ENCODE results near the gene MED9. TPM values are rescaled to one million over a fixed set of nuclear protein-coding genes. Genes with fewer than 3 reads are reported as not detected.

The MED9 gene
- total and polyA plus RNA-seq, 2 donors (not counting 3 experiments of a cell fraction or from before 2014, with no cell fraction given) = 15.1 to 18.2 TPM

- Histone ChIP-seq H3K9me1 (replicated peaks; ENCODE audit: control insufficient read depth, extremely low read depth, insufficient read depth, low read length) (no peaks in the 10 kb centered on the region), H3K9me3 (replicated peaks; ENCODE audit: control insufficient read depth, insufficient read depth, low read length) (no peaks in the 10 kb centered on the region), H3K4me2 (ENCODE audit: insufficient read depth, low read length) (no peak overlapping the region), H4K20me1 (replicated peaks; ENCODE audit: control insufficient read depth, extremely low read depth, insufficient read depth, low read length) (no peaks in the 10 kb centered on the region), H3K27me3 (ENCODE audit: control insufficient read depth in 2 of 2, insufficient read depth in 2 of 2, low read length in 2 of 2) (peaks cover 2 to 4% of the 10 kb centered on the region in 2 experiments), H3K36me3 (ENCODE audit: control insufficient read depth in 2 of 2, extremely low read depth in 1 of 2, insufficient read depth in 2 of 2, low read length in 2 of 2) (no peaks in the 10 kb centered on the region), H3K27ac (ENCODE audit: insufficient read depth, low read depth, low read length) (no peak overlapping the region), H3K4me3 (replicated peaks in 1 of 3; ENCODE audit: insufficient read depth in 1 of 3, low read depth in 1 of 3, low read length in 3 of 3) (no peak overlapping the region), H2AFZ (ENCODE audit: low read depth, low read length) (no peak overlapping the region), H3K4me1 (ENCODE audit: control insufficient read depth, extremely low read depth, insufficient read depth, low read length) (peaks cover 10% of the 10 kb centered on the region), H3K9ac (replicated peaks; ENCODE audit: extremely low read depth, insufficient read depth, low read length) (no peak overlapping the region), H3K79me2 (ENCODE audit: control insufficient read depth, insufficient read depth, low read length) (peaks cover 61% of the 10 kb centered on the region)
- ChIA-PET CTCF (no interaction called here), POLR2A (no interaction called here)
- FAIRE-seq (no peak), DNase-seq (ENCODE audit: low read depth, low spot score) (no peak)
- TF ChIP-seq CTCF (IDR thresholded peaks at IDR 0.05; ENCODE audit: extremely low read depth in 1 of 2, insufficient read depth in 1 of 2, low read depth in 1 of 2, low read length in 2 of 2) (no peak), POLR2A (IDR thresholded peaks at IDR 0.05; ENCODE audit: low read depth, low read length) (no peak), MYC (IDR thresholded peaks at IDR 0.05; ENCODE audit: low read depth, low read length) (no peak), MAX (IDR thresholded peaks at IDR 0.05; ENCODE audit: insufficient read depth, insufficient read length) (no peak), JUN (IDR thresholded peaks at IDR 0.05; ENCODE audit: borderline replicate concordance, insufficient read depth, insufficient read length, low read depth) (no peak), EZH2 (IDR thresholded peaks at IDR 0.05; ENCODE audit: borderline replicate concordance, low read depth, low read length, severe bottlenecking) (no peak)
- dilution Hi-C loops (cut with MboI; ENCODE audit: extremely low pct_ligation_motif_present, low sequenced_read_pairs) = no loop called here
- no TSS peak for BruUV-seq (replicated peaks)
- intact Hi-C loops (cut with micrococcal nuclease) = no loop called here
Measured at GRCh38 chr17:17479209-17479608, 2.4 kb downstream of the MED9 start.

All from endothelial cell of umbilical vein (primary cell).